Fibroblast of skin of left biceps (primary cell): ENCODE measurements around the gene CAMSAP3.

Source experiments
- DNase-seq, 2 experiments: peaks; one replicate each; pipeline ENCODE4 v3.0.0-alpha.2; 2013; ENCODE audit warnings: low read depth in 2 of 2

The CAMSAP3 gene

DNA sequence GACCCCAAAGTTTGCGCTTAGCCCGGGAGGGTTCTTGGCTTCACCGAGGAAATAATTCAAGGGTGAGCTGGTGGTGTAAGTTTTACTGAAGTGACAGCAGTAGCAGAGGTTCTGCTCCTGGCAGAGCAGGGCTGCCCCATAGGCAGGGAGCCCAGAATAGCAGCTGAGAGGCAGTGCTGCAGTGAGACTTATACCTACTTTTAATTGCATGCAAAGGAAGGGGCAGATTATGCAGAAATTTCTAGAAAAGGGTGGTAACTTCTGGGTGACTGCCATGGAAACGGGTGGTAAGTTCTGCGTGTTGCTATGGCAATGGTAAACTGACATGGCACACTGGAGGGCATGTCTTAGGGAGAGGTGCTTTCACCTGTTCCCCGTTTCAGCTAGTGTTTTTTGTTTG lies 17.5 kb upstream of the CAMSAP3 start:
- no peak for DNase-seq

DNA sequence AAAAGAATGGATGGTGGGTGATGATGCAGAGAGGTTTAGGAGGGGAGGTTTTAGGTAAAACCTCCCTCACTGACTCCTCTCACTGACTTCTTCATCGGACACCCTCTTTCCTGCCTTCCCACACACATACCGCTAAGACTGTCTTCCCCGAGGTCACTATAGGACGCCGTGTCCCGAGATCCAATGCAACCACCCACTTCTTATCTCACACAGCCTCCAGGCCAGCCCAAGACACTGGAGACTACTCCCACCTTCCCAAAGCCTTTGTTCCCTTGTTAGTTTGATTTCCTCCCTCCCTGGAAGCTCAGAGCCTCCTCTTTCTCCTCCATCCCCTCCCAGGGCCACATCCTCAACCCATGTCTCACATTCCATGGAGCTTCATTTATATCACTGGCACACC lies 16.5 kb upstream of the CAMSAP3 start:
- DNase-seq: no peak

DNA sequence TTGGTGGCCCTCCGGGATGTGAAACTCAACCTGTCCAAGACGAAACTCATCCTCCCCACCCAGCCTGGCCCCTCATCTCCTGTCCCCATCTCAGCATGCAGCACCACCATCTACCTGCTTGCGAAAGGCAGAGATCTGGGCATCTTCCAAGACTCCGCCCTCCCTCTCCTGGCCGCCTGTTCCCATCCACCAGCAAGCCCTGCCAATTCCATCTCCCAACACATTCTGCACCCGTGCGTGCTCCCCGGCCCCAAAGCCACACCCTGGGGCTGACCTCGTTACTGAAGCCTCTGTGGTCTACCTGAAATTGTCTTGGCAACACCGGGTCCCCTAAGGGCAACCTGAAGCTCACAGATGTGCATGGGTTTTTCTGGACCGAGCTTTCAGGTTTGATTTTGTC lies 13.2 kb upstream of the CAMSAP3 start:
- no peak for DNase-seq

DNA sequence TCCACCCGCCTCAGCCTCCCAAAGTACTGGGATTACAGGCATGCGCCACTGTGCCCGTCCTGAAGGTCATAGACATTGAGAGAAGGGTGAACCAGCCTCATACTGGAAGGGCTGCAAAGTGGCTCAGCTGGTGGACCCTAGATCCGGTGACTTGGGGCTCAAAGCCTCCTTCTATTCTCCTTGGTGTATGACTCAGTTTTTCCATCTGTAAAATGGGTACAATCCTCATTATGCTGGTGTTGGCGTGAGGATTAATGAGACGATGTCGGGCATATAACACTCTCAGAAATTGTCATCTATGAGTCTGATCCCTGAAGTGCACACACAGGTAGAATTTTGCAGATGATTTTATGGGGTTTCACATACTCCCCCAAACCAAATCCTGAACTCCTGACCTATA lies 5.8 kb upstream of the CAMSAP3 start:
- no peak for DNase-seq

DNA sequence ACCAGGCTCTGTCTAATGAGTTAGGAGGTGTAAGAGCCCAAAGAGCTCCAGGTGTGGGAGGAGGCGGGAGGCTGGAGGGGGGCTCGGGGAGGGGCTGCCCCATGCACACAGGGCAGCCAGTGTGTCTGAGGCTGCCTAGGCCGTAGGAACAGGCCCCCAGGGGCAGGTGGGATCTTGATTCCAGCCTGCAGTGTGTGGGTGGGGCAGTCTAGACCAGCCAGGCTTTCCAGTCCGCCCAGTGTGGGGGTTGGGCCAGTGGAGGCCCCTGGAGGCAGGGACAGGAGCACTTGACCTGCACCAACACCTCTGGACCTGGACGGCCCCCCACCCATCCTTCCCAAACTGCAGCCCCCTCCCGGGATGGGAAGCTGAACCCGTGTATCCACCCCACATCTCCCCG lies 5.4 kb upstream of the CAMSAP3 start:
- no peak for DNase-seq

DNA sequence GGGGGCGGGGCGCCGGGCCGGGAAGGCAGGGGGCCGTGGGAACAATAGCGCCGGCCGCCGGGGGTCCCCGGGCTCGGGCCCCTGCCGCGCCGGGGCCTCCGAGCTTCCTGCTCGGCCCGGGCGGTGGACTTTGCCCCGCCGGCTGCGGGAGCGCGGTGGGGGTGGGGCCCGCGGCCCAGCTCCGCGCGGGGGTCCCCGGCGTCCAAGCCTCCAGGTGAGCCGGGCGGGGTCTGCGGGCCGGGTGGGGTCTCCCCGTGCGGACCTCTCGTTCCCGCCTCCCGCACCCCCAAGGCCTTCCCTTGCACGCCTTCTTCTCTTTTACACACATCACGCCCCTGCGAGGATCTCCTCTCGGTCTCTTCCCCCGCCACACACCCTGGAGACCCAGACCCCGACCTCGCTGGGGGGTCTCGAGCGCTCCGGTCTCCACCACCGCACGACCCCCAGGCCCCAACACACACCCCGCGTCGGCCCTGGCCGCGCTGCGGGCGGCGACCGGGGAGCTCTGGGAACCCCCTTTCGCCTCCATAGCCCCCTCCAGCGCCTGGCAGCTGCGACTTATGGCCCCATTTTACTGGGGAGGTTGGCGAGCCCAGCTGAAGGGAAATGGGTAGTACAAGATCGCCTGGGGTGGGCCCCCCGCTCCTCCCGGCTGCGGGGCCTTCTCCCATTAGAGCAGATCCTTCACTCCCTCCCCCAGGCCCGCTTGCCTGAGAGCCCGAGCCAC lies 711 bp downstream of the CAMSAP3 start:
- no peak for DNase-seq

DNA sequence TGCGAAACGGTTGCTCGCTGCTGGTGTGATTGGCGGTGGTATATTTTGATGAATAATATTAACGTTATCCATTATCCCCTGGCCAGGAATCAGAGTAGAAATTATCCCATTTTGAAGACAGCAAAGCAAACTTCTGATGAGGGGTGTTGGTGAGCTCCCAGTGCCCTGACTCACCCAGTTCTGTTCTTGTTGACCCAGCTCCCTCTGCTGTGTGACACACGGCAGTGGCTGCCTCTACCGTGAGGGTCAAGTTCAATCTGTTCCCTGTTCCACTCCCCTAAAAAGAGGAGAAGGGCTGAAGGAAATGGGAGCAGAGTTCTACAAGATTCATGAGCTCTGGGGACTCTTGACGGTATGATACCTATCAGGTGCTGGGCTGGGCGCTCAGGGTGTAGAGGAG lies 2.0 kb downstream of the CAMSAP3 start:
- DNase-seq: no peak

DNA sequence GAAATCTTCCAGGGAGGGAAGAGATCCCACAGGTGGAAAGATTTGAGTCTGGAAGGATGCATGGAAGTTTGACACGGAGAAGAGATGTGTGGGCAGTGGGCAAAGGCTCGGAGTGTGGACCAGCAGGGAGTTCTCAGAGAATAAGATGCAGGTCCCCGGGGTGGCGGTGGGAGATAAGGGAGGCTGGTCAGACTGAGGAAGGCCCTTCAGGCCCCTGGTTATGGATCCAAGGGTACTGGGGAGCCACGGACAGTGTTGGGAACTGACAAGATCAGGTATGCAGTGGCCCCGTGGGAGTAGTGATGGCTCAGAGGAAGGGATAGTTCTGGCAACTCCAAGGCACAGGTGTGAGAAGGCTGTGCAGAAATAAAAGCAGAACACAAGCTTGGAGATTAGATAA lies 2.5 kb downstream of the CAMSAP3 start:
- no peak for DNase-seq

DNA sequence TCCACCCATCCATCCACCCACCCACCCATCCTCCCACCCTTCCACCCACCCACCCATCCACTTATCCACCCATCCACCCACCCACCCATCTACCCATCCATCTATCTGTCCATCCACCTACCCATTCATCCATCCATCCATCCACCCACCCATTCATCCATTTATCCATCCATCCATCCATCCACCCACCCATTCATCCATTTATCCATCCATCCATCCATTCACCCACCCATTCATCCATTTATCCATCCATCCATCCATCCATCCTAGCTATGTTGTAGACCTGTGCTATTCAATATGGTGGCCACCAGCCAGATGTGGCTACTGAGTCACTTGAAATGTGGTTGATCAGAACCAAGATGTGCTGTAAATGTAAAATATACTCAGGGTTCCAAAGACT lies 5.1 kb downstream of the CAMSAP3 start:
- no peak for DNase-seq

DNA sequence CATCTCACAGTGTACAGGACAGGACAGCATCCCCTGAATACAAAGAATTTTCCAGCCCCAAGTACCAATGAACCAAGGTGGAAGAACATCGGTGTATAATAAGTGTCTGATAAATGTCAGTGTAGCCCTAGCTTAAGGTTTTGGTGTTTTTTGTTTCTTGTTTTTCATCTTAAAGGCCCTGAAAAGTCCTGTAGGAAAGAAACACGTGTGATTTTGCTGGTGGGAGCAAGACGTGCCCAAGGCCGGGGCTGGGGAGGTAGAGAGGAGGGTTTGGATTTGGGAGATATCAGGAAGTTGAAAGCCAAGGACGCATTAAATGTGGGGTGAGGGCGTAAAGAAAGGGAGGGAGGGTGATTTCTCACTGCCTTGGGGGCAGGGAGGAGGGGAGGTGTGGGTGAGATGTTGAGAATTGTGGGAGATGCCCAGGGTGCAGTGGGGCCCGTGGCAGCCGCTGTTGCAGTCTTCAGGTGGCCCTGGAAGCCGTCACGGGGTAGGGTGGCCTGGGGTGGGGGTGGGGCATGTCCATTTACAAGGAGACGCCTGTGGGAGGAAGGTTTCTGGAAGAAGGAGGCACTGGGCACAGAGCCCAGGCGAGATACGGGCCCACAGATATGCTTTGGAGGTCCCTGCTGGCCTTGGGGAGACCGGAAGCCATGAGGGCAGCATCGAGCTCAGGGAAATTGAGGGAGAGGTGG lies 6.7 kb downstream of the CAMSAP3 start:
- no peak for DNase-seq

DNA sequence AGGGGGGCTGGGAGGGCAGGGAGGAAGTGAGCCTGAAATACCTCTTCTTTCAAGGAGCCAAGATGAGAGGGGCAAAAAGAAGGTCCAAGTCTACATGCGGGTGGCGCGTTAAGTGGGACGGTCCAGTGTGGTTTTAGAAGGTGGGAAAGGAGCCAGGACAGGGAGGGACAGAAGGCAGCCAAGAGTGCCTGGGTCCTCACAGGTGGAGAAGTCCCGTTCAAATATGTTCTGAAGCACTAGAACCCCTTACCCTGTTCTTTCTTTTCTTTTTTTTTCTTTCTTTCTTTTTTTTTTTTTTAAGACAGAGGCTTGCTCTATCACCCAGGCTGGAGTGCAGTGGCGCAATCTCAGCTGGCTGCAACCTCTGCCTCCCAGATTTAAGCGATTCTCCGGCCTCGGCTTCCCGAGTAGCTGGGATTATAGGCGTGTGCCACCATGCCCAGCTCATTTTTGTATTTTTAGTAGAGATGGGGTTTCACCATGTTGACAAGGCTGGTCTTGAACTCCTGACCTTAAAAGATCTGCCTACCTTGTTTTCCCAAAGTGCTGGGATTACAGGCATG lies 7.4 kb downstream of the CAMSAP3 start:
- DNase-seq: no peak

DNA sequence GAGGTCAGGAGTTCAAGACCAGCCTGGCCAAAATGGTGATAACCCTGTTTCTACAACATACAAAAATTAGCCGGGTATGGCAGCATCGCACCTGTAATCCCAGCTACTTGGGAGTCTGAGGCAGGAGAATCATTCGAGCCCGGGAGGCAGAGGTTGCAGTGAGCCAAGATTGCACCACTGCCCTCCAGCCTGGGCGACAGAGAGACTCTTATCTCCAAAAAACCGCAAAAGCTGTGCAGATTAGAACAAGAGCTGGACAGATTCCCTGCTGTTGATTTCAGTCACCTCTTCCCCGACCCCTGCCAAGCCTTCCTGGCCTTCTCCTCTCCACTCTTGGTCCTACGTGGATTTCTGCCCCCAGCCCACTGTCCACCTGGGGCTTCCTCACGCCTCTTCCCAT lies 8.3 kb downstream of the CAMSAP3 start:
- DNase-seq: no peak

DNA sequence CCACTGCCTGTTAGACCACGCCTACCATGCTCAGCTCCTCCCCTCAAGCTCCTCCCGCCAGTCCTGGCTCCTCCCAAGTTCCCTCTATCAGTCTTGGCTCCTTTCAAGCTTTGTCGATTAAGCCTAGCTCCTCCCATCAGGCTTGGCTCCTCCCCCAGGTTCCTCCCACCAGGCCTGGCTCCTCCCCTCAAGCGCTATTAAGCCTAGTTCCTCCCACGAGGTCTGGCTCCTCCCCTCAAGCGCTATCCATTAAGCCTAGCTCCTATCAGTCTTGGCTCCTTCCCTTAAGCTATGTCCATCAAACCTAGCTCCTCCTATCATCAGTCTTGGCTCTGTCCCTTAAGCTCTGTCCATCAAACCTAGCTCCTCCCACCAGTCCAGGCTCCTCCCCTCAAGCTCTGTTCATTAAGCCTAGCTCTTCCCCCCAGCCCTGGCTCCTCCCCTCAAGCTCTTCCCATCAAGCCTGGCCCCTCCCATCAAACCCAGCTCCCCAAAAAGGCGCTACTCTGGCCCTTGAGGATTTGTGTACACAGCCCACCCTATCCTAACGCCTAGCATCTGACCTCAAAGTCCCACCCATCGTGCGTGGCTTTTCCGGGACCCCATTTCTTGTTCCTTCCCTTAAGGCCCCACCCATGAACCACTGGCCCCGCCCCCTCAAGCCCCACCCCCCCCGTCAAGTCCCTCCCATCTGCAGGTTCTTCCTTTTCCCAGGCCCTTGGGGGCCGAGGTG lies 10.0 kb downstream of the CAMSAP3 start:
- DNase-seq: no peak

DNA sequence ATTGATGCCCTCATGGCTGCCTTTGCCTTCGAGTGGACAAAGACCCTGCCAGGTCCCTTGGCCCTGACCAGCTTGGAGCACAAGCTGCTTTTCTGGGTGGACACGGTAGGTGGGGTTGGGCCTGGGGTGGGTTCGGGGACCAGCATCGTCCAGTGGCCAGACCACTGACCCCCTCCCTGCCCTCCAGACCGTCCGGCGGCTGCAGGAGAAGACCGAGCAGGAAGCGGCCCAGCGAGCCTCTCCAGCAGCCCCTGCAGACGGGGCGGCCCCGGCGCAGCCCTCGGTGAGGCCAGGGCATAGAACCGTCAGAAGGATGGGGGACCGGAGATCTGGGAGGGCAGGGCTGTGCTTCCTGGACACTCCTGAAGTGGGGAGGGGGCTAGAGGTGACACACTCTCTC lies 10.6 kb downstream of the CAMSAP3 start:
- DNase-seq: no peak

DNA sequence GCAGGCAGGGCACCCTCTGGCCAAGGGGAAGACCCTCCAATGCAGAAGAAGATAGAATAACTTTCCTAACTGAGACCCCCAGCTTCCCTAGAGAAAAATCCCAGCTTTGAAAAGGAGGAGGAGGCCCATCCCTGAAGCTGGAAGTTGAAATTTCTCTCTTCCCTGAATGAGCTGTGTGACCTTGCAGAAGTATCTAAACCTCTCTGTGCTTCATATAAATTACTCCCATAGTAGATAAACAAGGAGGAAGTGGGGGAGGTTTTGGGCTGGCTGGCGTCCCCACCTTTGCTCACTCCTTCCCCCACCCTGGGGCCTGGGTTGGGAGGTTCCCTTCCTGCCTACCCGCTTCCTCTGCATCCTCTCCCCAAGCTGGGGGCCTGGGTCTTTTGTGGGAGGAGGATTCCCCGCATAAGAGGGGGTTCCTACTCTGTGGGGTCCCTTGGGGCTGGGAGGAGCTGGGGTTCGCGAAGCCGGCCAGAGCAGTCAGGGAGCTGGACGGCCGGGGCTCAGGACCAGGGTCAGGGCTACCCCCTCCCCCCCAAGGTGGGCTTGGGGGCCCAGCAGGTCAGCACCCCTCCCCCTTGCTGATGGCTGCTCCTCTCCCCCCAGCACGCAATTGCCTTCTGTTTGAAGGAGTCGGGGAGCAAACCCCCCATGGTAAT lies 11.7 kb downstream of the CAMSAP3 start:
- DNase-seq: no peak

DNA sequence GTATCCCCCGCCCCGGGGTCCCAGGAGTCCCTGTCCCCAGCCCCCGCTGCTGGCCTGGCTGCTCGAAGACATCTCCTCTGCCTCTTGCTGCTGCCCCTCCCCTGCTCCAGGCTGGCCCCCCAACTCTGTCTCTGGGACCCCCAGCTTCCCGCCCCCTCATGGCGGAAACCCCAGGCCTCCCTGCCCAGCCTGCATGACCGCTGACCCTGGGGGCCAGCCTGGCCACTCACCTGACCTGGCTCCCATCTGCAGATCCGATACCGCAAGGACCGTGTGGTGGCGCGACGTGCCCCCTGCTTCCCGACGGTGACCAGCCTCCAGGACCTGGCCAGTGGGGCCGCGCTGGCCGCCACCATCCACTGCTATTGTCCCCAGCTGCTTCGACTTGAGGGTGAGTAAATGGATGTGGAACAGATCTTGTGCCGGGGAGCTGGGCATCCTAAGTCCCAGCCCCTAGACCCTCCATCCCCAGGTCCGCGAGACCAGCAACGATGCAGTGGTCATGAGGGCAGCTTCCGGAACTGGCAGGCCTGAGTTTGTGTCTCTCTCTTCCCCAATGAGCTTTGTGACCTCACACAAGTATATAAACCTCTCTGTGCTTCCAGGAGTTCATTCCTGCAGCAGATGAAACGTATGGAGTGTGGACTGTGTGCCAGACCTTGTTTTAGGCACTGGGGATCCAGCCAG lies 12.4 kb downstream of the CAMSAP3 start:
- DNase-seq: no peak

DNA sequence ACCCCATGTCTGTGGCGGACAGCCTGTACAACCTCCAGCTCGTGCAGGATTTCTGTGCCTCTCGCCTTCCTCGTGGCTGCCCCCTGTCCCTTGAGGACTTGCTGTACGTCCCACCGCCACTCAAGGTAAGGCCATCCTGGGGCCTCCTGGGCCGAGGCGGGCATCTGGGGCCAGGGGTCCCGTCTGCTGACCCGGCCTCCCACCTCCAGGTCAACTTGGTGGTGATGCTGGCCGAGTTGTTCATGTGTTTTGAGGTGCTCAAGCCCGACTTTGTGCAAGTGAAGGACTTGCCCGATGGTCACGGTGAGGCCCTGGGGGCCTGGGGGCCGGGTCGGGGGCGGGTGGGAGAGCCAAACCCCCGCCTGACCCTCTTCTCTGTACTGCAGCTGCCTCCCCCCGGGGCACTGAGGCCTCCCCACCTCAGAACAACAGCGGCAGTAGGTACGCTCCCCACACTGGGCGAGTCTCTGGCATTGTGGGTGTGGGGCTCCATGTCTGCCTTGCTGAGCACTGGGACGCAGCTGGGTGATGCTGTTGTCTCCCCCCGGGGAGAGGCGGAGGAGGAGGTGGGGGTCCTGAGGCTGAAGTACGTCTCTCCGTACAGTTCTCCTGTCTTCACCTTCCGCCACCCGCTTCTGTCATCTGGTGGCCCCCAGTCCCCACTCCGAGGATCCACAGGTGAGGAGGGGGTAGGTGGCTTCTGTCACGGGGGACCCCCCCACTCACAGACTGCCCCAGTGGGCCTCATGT lies 15.0 kb downstream of the CAMSAP3 start:
- DNase-seq: no peak

DNA sequence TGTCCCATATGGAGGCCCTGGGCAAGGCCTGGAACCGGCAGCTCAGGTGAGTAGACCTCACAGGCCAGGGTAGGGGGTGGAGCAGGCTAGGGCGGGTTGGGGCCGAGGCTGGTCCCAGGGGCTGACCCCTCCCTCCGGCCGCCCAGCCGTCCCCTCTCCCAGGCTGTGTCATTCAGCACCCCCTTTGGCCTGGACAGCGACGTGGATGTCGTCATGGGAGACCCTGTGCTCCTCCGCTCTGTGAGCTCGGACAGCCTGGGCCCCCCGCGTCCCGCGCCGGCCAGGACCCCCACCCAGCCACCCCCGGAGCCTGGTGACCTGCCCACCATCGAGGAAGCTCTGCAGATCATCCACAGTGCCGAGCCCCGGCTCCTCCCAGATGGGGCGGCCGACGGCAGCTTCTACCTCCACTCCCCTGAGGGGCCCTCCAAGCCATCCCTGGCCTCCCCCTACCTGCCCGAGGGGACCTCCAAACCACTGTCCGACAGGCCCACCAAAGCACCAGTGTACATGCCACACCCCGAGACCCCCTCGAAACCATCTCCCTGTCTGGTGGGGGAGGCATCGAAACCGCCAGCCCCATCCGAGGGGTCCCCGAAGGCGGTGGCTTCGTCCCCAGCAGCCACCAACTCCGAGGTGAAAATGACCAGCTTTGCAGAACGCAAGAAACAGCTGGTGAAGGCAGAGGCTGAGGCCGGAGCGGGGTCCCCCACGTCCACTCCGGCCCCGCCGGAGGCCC lies 16.0 kb downstream of the CAMSAP3 start:
- no peak for DNase-seq

DNA sequence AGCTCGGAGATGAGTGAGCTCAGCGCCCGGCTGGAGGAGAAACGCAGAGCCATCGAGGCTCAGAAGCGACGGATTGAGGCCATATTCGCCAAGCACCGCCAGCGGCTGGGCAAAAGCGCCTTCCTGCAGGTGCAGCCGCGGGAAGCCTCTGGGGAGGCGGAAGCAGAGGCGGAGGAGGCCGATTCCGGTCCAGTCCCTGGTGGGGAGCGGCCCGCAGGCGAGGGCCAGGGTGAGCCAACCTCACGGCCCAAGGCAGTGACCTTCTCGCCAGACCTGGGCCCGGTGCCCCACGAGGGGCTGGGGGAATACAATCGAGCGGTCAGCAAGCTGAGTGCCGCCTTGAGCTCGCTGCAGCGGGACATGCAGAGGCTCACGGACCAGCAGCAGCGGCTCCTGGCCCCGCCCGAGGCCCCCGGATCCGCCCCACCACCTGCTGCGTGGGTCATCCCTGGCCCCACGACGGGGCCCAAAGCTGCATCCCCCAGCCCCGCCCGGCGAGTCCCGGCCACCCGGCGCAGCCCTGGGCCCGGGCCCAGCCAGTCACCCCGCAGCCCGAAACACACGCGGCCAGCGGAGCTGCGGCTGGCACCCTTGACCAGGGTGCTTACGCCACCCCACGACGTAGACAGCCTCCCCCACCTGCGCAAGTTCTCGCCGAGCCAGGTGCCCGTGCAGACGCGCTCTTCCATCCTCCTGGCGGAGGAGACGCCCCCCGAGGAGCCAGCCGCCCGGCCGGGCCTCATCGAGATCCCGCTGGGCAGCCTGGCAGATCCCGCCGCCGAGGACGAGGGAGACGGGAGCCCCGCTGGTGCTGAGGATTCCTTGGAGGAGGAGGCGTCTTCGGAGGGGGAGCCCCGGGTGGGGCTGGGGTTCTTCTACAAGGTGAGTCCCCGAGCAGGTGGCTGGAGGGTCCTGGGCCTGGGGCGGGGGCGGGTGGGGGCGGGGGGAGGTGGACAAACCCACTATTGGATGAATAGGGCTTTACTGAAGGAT lies 16.9 kb downstream of the CAMSAP3 start:
- no peak for DNase-seq
